ENCODE data around the gene ASMT. TPM values are rescaled to one million over a fixed set of nuclear protein-coding genes. Genes with fewer than 3 reads are reported as not detected.
"Not testable (repeated sequence)": the region's sequence is repeated elsewhere in the genome, so short reads cannot be mapped to it uniquely, and the experiment has no call there.

ASMT gene
- total and polyA plus RNA-seq, 5 donors from 2014 or later: 0.19 to 1.00 (median 0.91) TPM; not detected in 2

DNA sequence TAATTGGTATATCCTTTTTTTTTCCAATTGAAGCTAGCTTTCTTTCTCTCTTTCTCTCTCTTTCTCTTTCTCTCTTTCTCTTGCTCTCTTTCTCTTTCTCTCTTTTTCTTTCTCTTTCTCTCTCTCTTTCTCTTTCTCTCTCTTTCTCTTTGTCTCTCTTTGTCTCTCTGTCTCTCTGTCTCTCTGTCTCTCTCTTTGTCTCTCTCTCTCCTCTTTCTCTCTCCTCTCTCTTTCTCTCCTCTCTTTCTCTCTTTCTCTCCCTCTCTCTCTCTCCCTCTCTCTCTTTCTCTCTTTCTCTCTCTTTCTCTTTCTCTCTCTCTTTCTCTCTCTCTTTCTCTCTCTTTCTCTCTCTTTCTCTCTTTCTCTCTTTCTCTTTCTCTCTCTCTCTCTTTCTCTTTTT is 66.6 kb downstream of the ASMT start:
- no peak for ATAC-seq (ENCODE audit: low read depth in 2 of 2)
- DNase-seq: no peak
- H3K27me3 ChIP-seq (ENCODE audit: control insufficient read depth, insufficient read depth, low read length): no peaks in the 10 kb centered on the region
- H3K9me3 ChIP-seq (ENCODE audit: control insufficient read depth in 2 of 2, low read length in 2 of 2): no peaks in the 10 kb centered on the region
- no peaks in the 10 kb centered on the region for H3K4me1 ChIP-seq (ENCODE audit: control insufficient read depth, insufficient read depth, low read length, poor library complexity, severe bottlenecking)
- Mint-ChIP-seq H3K27me3 (no peaks in the 10 kb centered on the region), H3K27ac (peak overlapping the region; percentile 73 to 88 (median 87)), H3K9me3 (peaks cover 0 to 7% (median 0%) of the 10 kb centered on the region in 7 donors), H3K4me1 (peaks cover 0 to 43% (median 27%) of the 10 kb centered on the region in 4 donors), H3K4me3 (peak overlapping the region in 2 of 4 donors; percentile 44 to 50), H3K36me3 (peaks cover 8% of the 10 kb centered on the region)
- no peak overlapping the region for H3K27ac ChIP-seq (ENCODE audit: insufficient read depth, low read length, poor library complexity, severe bottlenecking)
- no peak overlapping the region for H3K4me3 ChIP-seq (ENCODE audit: low read depth, low read length)
- H3K36me3 ChIP-seq (ENCODE audit: control insufficient read depth, insufficient read depth, low read length): no peaks in the 10 kb centered on the region

DNA sequence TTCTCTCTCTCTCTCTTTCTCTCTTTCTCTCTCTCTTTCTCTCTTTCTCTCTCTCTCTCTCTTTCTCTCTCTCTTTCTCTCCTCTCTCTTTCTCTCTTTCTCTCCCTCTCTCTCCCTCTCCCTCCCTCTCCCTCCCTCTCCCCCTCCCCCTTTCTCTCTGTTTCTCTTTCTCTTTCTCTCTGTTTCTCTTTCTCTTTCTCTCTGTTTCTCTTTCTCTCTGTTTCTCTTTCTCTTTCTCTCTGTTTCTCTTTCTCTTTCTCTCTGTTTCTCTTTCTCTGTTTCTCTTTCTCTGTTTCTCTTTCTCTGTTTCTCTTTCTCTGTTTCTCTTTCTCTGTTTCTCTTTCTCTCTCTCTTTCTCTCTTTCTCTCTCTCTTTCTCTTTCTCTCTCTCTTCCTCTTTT is 67.0 kb downstream of the ASMT start:
- H3K36me3 ChIP-seq (ENCODE audit: control insufficient read depth, insufficient read depth, low read length); ATAC-seq (ENCODE audit: low read depth in 2 of 2); H3K9me3 Mint-ChIP-seq; H3K9me3 ChIP-seq (ENCODE audit: control insufficient read depth in 2 of 2, low read length in 2 of 2); H3K4me3 ChIP-seq (ENCODE audit: low read depth, low read length); H3K27me3 ChIP-seq (ENCODE audit: control insufficient read depth, insufficient read depth, low read length); H3K27ac ChIP-seq (ENCODE audit: insufficient read depth, low read length, poor library complexity, severe bottlenecking); H3K4me1 ChIP-seq (ENCODE audit: control insufficient read depth, insufficient read depth, low read length, poor library complexity, severe bottlenecking); H3K27me3 Mint-ChIP-seq: not testable (repeated sequence)
- H3K27ac Mint-ChIP-seq: peak overlapping the region; percentile 88 to 97 (median 91)
- DNase-seq: peak in 2 of 3 donors; percentile 29 to 34
- H3K4me3 Mint-ChIP-seq: peak overlapping the region in 3 of 4 donors; percentile 49 to 74 (median 55)
- peaks cover 11% of the 10 kb centered on the region for H3K36me3 Mint-ChIP-seq
- peaks cover 0 to 43% (median 27%) of the 10 kb centered on the region in 4 donors for H3K4me1 Mint-ChIP-seq

DNA sequence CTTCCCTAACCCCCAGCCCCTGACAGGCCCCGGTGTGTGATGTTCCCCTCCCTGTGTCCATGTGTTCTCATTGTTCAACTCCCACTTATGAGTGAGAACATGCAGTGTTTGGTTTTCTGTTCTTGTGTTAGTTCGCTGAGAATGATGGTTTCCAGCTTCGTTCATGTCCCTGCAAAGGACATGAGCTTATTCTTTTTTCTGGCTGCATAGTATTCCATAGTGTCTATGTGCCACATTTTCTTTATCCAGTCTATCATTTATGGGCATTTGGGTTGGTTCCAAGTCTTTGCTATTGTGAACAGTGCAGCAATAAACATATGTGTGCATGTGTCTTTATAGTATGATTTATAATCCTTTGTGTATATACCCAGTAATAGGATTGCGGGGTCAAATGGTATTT is 67.6 kb downstream of the ASMT start:
- H3K4me1 Mint-ChIP-seq: peaks cover 0 to 43% (median 27%) of the 10 kb centered on the region in 4 donors
- H3K27ac ChIP-seq (ENCODE audit: insufficient read depth, low read length, poor library complexity, severe bottlenecking); ATAC-seq (ENCODE audit: low read depth in 2 of 2); H3K4me3 ChIP-seq (ENCODE audit: low read depth, low read length); H3K4me1 ChIP-seq (ENCODE audit: control insufficient read depth, insufficient read depth, low read length, poor library complexity, severe bottlenecking); DNase-seq; H3K9me3 Mint-ChIP-seq; H3K27me3 ChIP-seq (ENCODE audit: control insufficient read depth, insufficient read depth, low read length); H3K36me3 ChIP-seq (ENCODE audit: control insufficient read depth, insufficient read depth, low read length); H3K9me3 ChIP-seq (ENCODE audit: control insufficient read depth in 2 of 2, low read length in 2 of 2); H3K27me3 Mint-ChIP-seq: not testable (repeated sequence)
- H3K27ac Mint-ChIP-seq: peak overlapping the region; percentile 3 to 91 (median 88)
- H3K4me3 Mint-ChIP-seq: peak overlapping the region in 3 of 4 donors; percentile 32 to 74 (median 39)
- H3K36me3 Mint-ChIP-seq: peaks cover 12% of the 10 kb centered on the region

DNA sequence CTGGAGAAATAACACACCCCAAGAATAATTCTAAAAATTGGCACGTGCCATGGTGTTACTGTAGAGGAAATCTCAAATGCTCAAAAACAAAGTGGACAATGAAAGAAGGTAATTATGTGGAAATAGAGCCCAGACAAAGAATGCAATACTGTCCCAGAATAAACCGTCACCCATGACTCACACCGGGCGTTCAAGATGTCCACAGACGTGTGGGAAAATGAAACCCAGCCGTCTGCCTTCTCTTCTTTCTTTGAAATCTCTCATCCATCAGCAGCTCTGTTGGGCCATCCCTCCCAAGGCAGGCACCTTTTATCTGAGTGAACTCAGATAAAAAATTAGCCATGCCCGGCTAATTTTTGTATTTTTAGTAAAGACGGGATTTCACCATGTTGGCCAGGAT is 70.0 kb downstream of the ASMT start:
- not testable (repeated sequence) for H3K27me3 ChIP-seq (ENCODE audit: control insufficient read depth, insufficient read depth, low read length); H3K27ac ChIP-seq (ENCODE audit: insufficient read depth, low read length, poor library complexity, severe bottlenecking); H3K36me3 ChIP-seq (ENCODE audit: control insufficient read depth, insufficient read depth, low read length); ATAC-seq (ENCODE audit: low read depth in 2 of 2); H3K9me3 Mint-ChIP-seq; H3K27me3 Mint-ChIP-seq; H3K4me3 Mint-ChIP-seq; H3K9me3 ChIP-seq (ENCODE audit: control insufficient read depth in 2 of 2, low read length in 2 of 2); H3K27ac Mint-ChIP-seq; H3K4me3 ChIP-seq (ENCODE audit: low read depth, low read length); DNase-seq; H3K4me1 ChIP-seq (ENCODE audit: control insufficient read depth, insufficient read depth, low read length, poor library complexity, severe bottlenecking)
- peaks cover 16% of the 10 kb centered on the region for H3K36me3 Mint-ChIP-seq
- peaks cover 0 to 31% (median 21%) of the 10 kb centered on the region in 4 donors for H3K4me1 Mint-ChIP-seq

DNA sequence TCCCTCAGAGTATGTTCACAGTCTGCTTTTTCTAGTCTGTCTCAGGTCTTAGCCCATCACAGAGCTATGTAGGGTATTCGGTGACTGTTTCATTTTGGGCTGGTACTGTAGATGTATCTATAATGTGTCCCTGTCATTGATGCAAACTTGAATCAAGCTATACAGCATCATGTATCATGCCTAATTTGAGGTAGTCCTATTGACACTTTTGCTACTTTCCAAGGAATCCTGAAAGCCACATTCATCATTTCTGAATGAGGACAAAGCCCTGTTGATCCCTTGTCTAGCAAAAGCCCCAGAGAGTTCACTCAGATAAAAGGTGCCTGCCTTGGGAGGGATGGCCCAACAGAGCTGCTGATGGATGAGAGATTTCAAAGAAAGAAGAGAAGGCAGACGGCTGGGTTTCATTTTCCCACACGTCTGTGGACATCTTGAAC is 70.6 kb downstream of the ASMT start:
- H3K36me3 ChIP-seq (ENCODE audit: control insufficient read depth, insufficient read depth, low read length); DNase-seq; H3K9me3 Mint-ChIP-seq; H3K4me1 ChIP-seq (ENCODE audit: control insufficient read depth, insufficient read depth, low read length, poor library complexity, severe bottlenecking); H3K27me3 ChIP-seq (ENCODE audit: control insufficient read depth, insufficient read depth, low read length); H3K4me3 ChIP-seq (ENCODE audit: low read depth, low read length); H3K9me3 ChIP-seq (ENCODE audit: control insufficient read depth in 2 of 2, low read length in 2 of 2); H3K27me3 Mint-ChIP-seq; H3K4me3 Mint-ChIP-seq; H3K27ac ChIP-seq (ENCODE audit: insufficient read depth, low read length, poor library complexity, severe bottlenecking); ATAC-seq (ENCODE audit: low read depth in 2 of 2); H3K27ac Mint-ChIP-seq: not testable (repeated sequence)
- Mint-ChIP-seq H3K36me3 (peaks cover 18% of the 10 kb centered on the region), H3K4me1 (peaks cover 0 to 32% (median 22%) of the 10 kb centered on the region in 4 donors)

DNA sequence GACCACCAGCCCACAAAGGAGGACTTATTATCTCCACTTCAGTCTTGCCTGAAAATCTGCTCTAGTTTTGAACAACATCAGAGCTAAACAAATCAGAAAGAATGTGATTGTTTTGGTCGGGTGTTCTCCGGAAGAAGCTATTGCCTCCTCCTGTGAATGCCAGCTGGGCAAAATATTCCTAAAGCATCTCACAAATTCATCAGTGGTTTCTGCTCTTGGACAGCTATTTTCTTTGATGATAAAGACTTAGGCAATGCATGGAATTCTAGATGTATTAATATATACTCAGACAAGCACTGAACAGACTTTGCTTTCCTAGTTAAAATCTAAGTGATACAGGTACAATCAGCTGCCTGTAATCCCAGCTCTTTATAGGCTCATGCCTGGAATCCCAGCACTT is 71.8 kb downstream of the ASMT start:
- no peaks in the 10 kb centered on the region for H3K27me3 ChIP-seq (ENCODE audit: control insufficient read depth, insufficient read depth, low read length)
- no peaks in the 10 kb centered on the region for H3K27me3 Mint-ChIP-seq
- peaks cover 0 to 27% (median 20%) of the 10 kb centered on the region in 4 donors for H3K4me1 Mint-ChIP-seq
- ATAC-seq (ENCODE audit: low read depth in 2 of 2) (no peak), DNase-seq (no peak)
- no peaks in the 10 kb centered on the region for H3K36me3 ChIP-seq (ENCODE audit: control insufficient read depth, insufficient read depth, low read length)
- peaks cover 19% of the 10 kb centered on the region for H3K36me3 Mint-ChIP-seq
- no peak overlapping the region for H3K4me3 ChIP-seq (ENCODE audit: low read depth, low read length)
- H3K27ac Mint-ChIP-seq: no peak overlapping the region
- peaks cover 0 to 7% (median 0%) of the 10 kb centered on the region in 7 donors for H3K9me3 Mint-ChIP-seq
- H3K4me3 Mint-ChIP-seq: no peak overlapping the region
- H3K9me3 ChIP-seq (ENCODE audit: control insufficient read depth in 2 of 2, low read length in 2 of 2): no peaks in the 10 kb centered on the region
- H3K4me1 ChIP-seq (ENCODE audit: control insufficient read depth, insufficient read depth, low read length, poor library complexity, severe bottlenecking): no peaks in the 10 kb centered on the region
- no peak overlapping the region for H3K27ac ChIP-seq (ENCODE audit: insufficient read depth, low read length, poor library complexity, severe bottlenecking)

Other genes with a start within 250 kb of the ASMT start
- 277 TPM for gene SLC25A6, start 222.9 kb upstream of the ASMT start, total RNA-seq
- gene SLC25A6, start 222.9 kb upstream of the ASMT start, polyA plus RNA-seq: 100 to 1,000 TPM; 388 to 535 (median 492) TPM
- gene ASMTL, start 162.2 kb upstream of the ASMT start, total RNA-seq: 47.7 TPM
- 10 to 100 TPM; 32.1 to 50.1 (median 41.0) TPM for gene ASMTL, start 162.2 kb upstream of the ASMT start, polyA plus RNA-seq
- 158 TPM for gene P2RY8, start 77.9 kb upstream of the ASMT start, total RNA-seq
- 100 to 1,000 TPM; 189 to 222 (median 207) TPM for gene P2RY8, start 77.9 kb upstream of the ASMT start, polyA plus RNA-seq
- gene AKAP17A, start 23.5 kb upstream of the ASMT start, total RNA-seq: 108 TPM
- gene AKAP17A, start 23.5 kb upstream of the ASMT start, polyA plus RNA-seq: 10 to 100 TPM; 11.0 to 14.8 (median 13.7) TPM